Right hindlimb (tissue), 1 donor: ENCODE measurements around the gene INKA2.
"Not testable (repeated sequence)": the region's sequence is repeated elsewhere in the genome, so short reads cannot be mapped to it uniquely, and the experiment has no call there.

ENCODE experiments used
- DNase-seq: peaks from one replicate; pipeline ENCODE4 v3.0.0-alpha.2; 2018

INKA2 gene

GRCh38 chr1:111747947-111748346, 8.8 kb upstream of the INKA2 start:
- DNase-seq: no peak

- DNase-seq: no peak
These were observed 8.1 kb upstream of the INKA2 start for GRCh38 chr1:111747282-111747734.

GRCh38 chr1:111746614-111746999, 7.4 kb upstream of the INKA2 start:
- DNase-seq: no peak

- no peak for DNase-seq
These were observed 6.7 kb upstream of the INKA2 start for GRCh38 chr1:111745675-111746613.

GRCh38 chr1:111743679-111744101, 4.5 kb upstream of the INKA2 start:
- no peak for DNase-seq

- DNase-seq: no peak
These were observed 3.8 kb upstream of the INKA2 start for GRCh38 chr1:111742938-111743549.

- not testable (repeated sequence) for DNase-seq
These were observed 3.1 kb upstream of the INKA2 start for GRCh38 chr1:111742292-111742691.

- DNase-seq: peak; percentile 63
These were observed 950 bp upstream of the INKA2 start for GRCh38 chr1:111739925-111740765.

- DNase-seq: peak; percentile 91
These were observed 580 bp downstream of the INKA2 start for GRCh38 chr1:111738436-111739193.

GRCh38 chr1:111738133-111738435, 1.1 kb downstream of the INKA2 start:
- DNase-seq: no peak

GRCh38 chr1:111737216-111738132, 1.7 kb downstream of the INKA2 start:
- DNase-seq: no peak

GRCh38 chr1:111736548-111737215, 2.5 kb downstream of the INKA2 start:
- DNase-seq: peak; percentile 67

- DNase-seq: peak; percentile 82
These were observed 3.2 kb downstream of the INKA2 start for GRCh38 chr1:111735858-111736544.

- DNase-seq: no peak
These were observed 3.9 kb downstream of the INKA2 start for GRCh38 chr1:111735321-111735720.

- DNase-seq: no peak
These were observed 4.3 kb downstream of the INKA2 start for GRCh38 chr1:111734856-111735255.

- no peak for DNase-seq
These were observed 4.8 kb downstream of the INKA2 start for GRCh38 chr1:111734426-111734825.

GRCh38 chr1:111733992-111734341, 5.2 kb downstream of the INKA2 start:
- no peak for DNase-seq

GRCh38 chr1:111733183-111733991, 5.8 kb downstream of the INKA2 start:
- DNase-seq: peak; percentile 78

- DNase-seq: no peak
These were observed 6.5 kb downstream of the INKA2 start for GRCh38 chr1:111732718-111733117.
